Measurements from ENCODE around the gene CD7. TPM values are rescaled to one million over a fixed set of nuclear protein-coding genes. Genes with fewer than 3 reads are reported as not detected.

CD7 gene
- total RNA-seq, 4 donors from 2014 or later = 0.45 to 3.0 (median 2.5) TPM; not detected in 1

- Histone ChIP-seq H3K27ac (no peak overlapping the region), H3K4me1 (peaks cover 51 to 80% of the 10 kb centered on the region in 2 donors), H3K4me3 (replicated peaks in 1 of 3) (no peak overlapping the region), H3K27me3 (no peaks in the 10 kb centered on the region), H3K9me3 (no peaks in the 10 kb centered on the region), H3K36me3 (peaks cover 13 to 14% of the 10 kb centered on the region in 2 donors)
- no peak for TF ChIP-seq POLR2A (IDR thresholded peaks at IDR 0.05)
- no peak for TF ChIP-seq CTCF (IDR thresholded peaks at IDR 0.05)
- intact Hi-C loops (cut with DNase I) = no loop called here
- no peak for DNase-seq
- 80 to 90% methylated on average over 9 to 12 of the region's 12 CpGs for WGBS, 2 donors
Measured at GRCh38 chr17:82270651-82271050, 46.8 kb downstream of the CD7 start.

- peak overlapping the region in 1 of 3 donors; percentile 40 for H3K27ac ChIP-seq
- no peaks in the 10 kb centered on the region for H3K9me3 ChIP-seq
- peaks cover 20% of the 10 kb centered on the region in 2 donors for H3K36me3 ChIP-seq
- H3K27me3 ChIP-seq = no peaks in the 10 kb centered on the region
- H3K4me1 ChIP-seq = peaks cover 51 to 78% of the 10 kb centered on the region in 2 donors
- intact Hi-C loops (cut with DNase I) = no loop called here
- H3K4me3 ChIP-seq (replicated peaks in 1 of 3) = no peak overlapping the region
- DNase-seq = no peak
- 77 to 81% methylated on average over 7 to 13 of the region's 13 CpGs for WGBS, 2 donors
- no peak for TF ChIP-seq CTCF (IDR thresholded peaks at IDR 0.05)
- TF ChIP-seq POLR2A (IDR thresholded peaks at IDR 0.05) = no peak
Measured at GRCh38 chr17:82269882-82270500, 47.4 kb downstream of the CD7 start.

GRCh38 chr17:82269138-82269881 is 48.1 kb downstream of the CD7 start:
- DNase-seq = no peak
- Histone ChIP-seq H3K27ac (peak overlapping the region in 1 of 3 donors; percentile 87), H3K36me3 (peaks cover 27% of the 10 kb centered on the region in 2 donors), H3K4me1 (peaks cover 52 to 72% of the 10 kb centered on the region in 2 donors), H3K9me3 (no peaks in the 10 kb centered on the region), H3K4me3 (replicated peaks in 1 of 3) (no peak overlapping the region), H3K27me3 (no peaks in the 10 kb centered on the region)
- TF ChIP-seq CTCF (IDR thresholded peaks at IDR 0.05) (no peak), POLR2A (IDR thresholded peaks at IDR 0.05) (no peak)
- WGBS, 2 donors = 70 to 72% methylated on average over 8 to 10 of the region's 10 CpGs
- intact Hi-C loops (cut with DNase I) = no loop called here

GRCh38 chr17:82267575-82268379 is 49.6 kb downstream of the CD7 start:
- TF ChIP-seq CTCF (IDR thresholded peaks at IDR 0.05) (no peak), POLR2A (IDR thresholded peaks at IDR 0.05) (no peak)
- H3K36me3 ChIP-seq = peaks cover 39 to 42% of the 10 kb centered on the region in 2 donors
- peak; percentile 90 to 97 for DNase-seq
- H3K27ac ChIP-seq = peak overlapping the region; percentile 82 to 87 (median 87)
- H3K9me3 ChIP-seq = no peaks in the 10 kb centered on the region
- H3K27me3 ChIP-seq = no peaks in the 10 kb centered on the region
- intact Hi-C loops (cut with DNase I) = no loop called here
- peaks cover 48 to 76% of the 10 kb centered on the region in 2 donors for H3K4me1 ChIP-seq
- H3K4me3 ChIP-seq (replicated peaks in 1 of 3) = no peak overlapping the region
- 39 to 48% methylated on average over 11 to 21 of the region's 21 CpGs for WGBS, 2 donors

Data from thyroid gland (tissue), 4 donors.